Astrocyte (in vitro differentiated cells and primary cell): Measurements from ENCODE around the gene FADS6.

Experiments
- EZH2 ChIP-seq: IDR thresholded peaks from 2 replicates; pipeline ENCODE4 v1.6.1; 2012; ENCODE audit warnings: mild to moderate bottlenecking, low read length, inconsistent platforms; ENCODE audit not compliant: insufficient read depth
- TF ChIP-seq, protein P1 (sequence below): IDR thresholded peaks from 2 replicates; pipeline ENCODE4 v1.5.1; 2011; ENCODE audit warnings: low read depth, mild to moderate bottlenecking, inconsistent platforms, low read length, moderate library complexity; ENCODE audit not compliant: insufficient read depth

DNA sequence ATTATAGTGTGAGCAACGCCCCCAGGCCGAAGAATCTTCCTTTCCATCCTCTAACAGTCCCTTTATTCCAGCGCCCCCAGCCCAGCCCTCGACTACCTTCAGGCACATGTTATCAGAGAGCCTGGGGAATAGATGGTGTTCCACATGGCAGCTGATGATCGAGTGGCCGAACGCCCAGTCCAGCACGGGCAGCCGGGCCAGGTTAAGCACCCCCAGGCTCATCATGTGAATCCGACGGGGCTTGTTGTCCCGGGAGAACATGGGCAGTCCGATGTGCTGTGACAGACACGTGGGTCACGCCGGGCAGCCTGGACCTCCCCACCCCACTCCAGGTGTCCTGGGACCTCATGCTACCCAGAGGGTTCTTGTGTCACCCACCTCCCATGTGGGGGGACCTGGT is 14.1 kb downstream of the FADS6 start:
- TF ChIP-seq, protein P1, sequence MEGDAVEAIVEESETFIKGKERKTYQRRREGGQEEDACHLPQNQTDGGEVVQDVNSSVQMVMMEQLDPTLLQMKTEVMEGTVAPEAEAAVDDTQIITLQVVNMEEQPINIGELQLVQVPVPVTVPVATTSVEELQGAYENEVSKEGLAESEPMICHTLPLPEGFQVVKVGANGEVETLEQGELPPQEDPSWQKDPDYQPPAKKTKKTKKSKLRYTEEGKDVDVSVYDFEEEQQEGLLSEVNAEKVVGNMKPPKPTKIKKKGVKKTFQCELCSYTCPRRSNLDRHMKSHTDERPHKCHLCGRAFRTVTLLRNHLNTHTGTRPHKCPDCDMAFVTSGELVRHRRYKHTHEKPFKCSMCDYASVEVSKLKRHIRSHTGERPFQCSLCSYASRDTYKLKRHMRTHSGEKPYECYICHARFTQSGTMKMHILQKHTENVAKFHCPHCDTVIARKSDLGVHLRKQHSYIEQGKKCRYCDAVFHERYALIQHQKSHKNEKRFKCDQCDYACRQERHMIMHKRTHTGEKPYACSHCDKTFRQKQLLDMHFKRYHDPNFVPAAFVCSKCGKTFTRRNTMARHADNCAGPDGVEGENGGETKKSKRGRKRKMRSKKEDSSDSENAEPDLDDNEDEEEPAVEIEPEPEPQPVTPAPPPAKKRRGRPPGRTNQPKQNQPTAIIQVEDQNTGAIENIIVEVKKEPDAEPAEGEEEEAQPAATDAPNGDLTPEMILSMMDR: no peak
- no peak for TF ChIP-seq EZH2
